Fibroblast of lung (primary cell): Measurements from ENCODE around the gene DNAI2. TPM values are rescaled to one million over a fixed set of nuclear protein-coding genes. Genes with fewer than 3 reads are reported as not detected.

Experiments
- DNase-seq, 2 donors: peaks; one replicate each; pipeline versions ENCODE4 v3.0.0 to v3.0.0-alpha.2; 2010; ENCODE audit warnings: low read depth in 2 of 2
- H2AFZ ChIP-seq: 2 replicates; pipeline ENCODE4 v1.5.1; 2012; ENCODE audit warnings: low read length, control low read depth, inconsistent platforms
- H3K27ac ChIP-seq: 2 replicates; pipeline ENCODE4 v1.5.1; 2011; ENCODE audit warnings: low read length, control low read depth; ENCODE audit not compliant: insufficient read depth
- H3K27me3 ChIP-seq: 2 replicates; pipeline ENCODE4 v1.5.1; 2011; ENCODE audit warnings: mild to moderate bottlenecking, low read length; ENCODE audit not compliant: control insufficient read depth, insufficient read depth
- H3K36me3 ChIP-seq: 2 replicates; pipeline ENCODE4 v1.5.1; 2011; ENCODE audit warnings: low read length; ENCODE audit not compliant: control insufficient read depth, insufficient read depth
- H3K4me1 ChIP-seq: 2 replicates; pipeline ENCODE4 v1.5.1; 2011; ENCODE audit warnings: low read length; ENCODE audit not compliant: control insufficient read depth, insufficient read depth; ENCODE audit errors: extremely low read depth
- H3K4me2 ChIP-seq: 2 replicates; pipeline ENCODE4 v1.5.1; 2011; ENCODE audit warnings: low read length, control low read depth; ENCODE audit not compliant: insufficient read depth; ENCODE audit errors: extremely low read depth
- H3K4me3 ChIP-seq, 4 experiments: fragments of 200-600 bp in 1 of 4; sonication (generic) in 1 of 4; replicated peaks in 1 of 4; 2 replicates each; pipeline ENCODE4 v1.5.1; 2011 to 2016; ENCODE audit warnings: low read length in 4 of 4, low read depth in 3 of 4, mild to moderate bottlenecking in 3 of 4, control low read depth in 2 of 4, inconsistent platforms in 1 of 4, mixed read lengths in 1 of 4; ENCODE audit not compliant: insufficient read depth in 1 of 4; ENCODE audit errors: control extremely low read depth in 1 of 4
- H3K79me2 ChIP-seq: 2 replicates; pipeline ENCODE4 v1.5.1; 2012; ENCODE audit warnings: mild to moderate bottlenecking, low read length, inconsistent platforms; ENCODE audit not compliant: control insufficient read depth, insufficient read depth
- H3K9ac ChIP-seq: 2 replicates; pipeline ENCODE4 v1.5.1; 2011; ENCODE audit warnings: mild to moderate bottlenecking, low read length, control low read depth; ENCODE audit not compliant: insufficient read depth
- H3K9me3 ChIP-seq: 2 replicates; pipeline ENCODE4 v1.5.1; 2012; ENCODE audit warnings: low read depth, low read length; ENCODE audit not compliant: control insufficient read depth, insufficient read depth
- H4K20me1 ChIP-seq: 2 replicates; pipeline ENCODE4 v1.5.1; 2011; ENCODE audit warnings: low read length; ENCODE audit not compliant: control insufficient read depth, insufficient read depth; ENCODE audit errors: extremely low read depth
- CTCF ChIP-seq, 2 donors: IDR thresholded peaks in 1 of 2; conservative IDR thresholded peaks in 1 of 2; 1 replicate in 1 of 2; 2 replicates in 1 of 2; pipeline ENCODE4 v1.5.1; 2011 to 2012; ENCODE audit warnings: low read length in 2 of 2, control low read depth in 1 of 2, inconsistent platforms in 1 of 2, low read depth in 1 of 2, mild to moderate bottlenecking in 1 of 2
- EZH2 ChIP-seq: IDR thresholded peaks from 2 replicates; pipeline ENCODE4 v1.5.1; 2012; ENCODE audit warnings: low read length, control low read depth, mild to moderate bottlenecking; ENCODE audit errors: missing control alignments
- polyA plus RNA-seq, 2 donors: library from polyadenylated mRNA; depleted of rRNA in 1 of 2; stranded (reverse) in 1 of 2; unstranded in 1 of 2; fragments of >200 nt; gene quantifications; 2 replicates each; pipeline ENCODE4 v1.2.1, GENCODE V29; 2011 to 2012; ENCODE audit warnings: missing spikeins in 1 of 2
- total RNA-seq: library from RNA; depleted of rRNA; stranded (reverse); fragments of >200 nt; gene quantifications from 2 replicates; pipeline ENCODE4 v1.2.1, GENCODE V29; 2014

DNAI2 gene
- total and polyA plus RNA-seq, 2 donors (not counting 1 experiment from before 2014, with no cell fraction given): not detected

DNA sequence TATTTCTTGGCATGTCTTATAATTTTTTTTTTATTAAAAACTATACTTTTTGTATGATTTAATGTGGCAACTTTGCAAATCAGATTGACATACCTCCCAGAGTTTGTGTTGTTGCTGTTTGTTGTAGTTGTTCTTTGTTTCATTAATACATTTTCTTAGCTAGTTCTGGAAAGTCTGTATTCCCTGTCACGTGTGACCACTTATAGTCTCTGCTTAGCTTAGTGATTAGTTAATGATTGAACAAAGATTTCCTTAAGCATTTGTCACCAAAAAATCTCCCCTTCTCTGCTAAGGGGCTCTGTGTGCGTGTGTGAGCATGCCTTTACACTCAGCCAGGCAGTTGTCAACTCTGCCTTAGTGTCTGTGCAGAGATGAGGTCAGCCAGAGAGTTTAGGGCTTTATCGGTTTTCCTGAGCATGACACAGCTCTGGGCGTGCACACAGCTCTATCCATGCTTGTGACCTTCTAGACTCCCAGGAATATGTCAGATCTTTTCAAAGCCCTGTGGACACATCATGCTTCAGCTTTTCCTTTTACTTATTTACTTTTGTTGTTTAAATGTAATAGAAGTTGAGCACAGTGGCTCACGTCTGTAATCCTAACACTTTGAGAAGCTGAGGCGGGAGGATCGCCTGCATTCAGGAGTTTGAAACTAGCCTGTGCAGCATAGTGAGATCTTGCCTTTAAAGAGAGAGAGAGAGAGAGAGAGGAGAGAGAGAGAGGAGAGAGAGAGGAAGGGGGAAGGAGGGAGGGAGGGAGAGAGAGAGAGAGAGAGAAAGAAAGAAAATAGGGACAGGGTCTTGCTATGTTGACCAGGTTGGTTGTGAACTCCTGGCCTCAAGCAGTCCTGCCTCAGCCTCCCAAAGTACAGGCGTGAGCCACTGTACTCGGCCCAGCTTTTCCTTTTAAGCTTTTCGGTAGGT, 21.9 kb downstream of the DNAI2 start:
- H3K27ac ChIP-seq: no peak overlapping the region
- TF ChIP-seq CTCF (conservative IDR thresholded peaks at IDR 0.05 in 1 of 2, IDR thresholded peaks at IDR 0.05 in 1 of 2; ENCODE audit: low read depth in 1 of 2, low read length in 2 of 2) (no peak), EZH2 (no peak)
- H3K27me3 ChIP-seq: no peaks in the 10 kb centered on the region
- H3K9me3 ChIP-seq: no peaks in the 10 kb centered on the region
- H2AFZ ChIP-seq: no peak overlapping the region
- no peak overlapping the region for H3K4me2 ChIP-seq
- H3K9ac ChIP-seq: no peak overlapping the region
- H4K20me1 ChIP-seq: no peaks in the 10 kb centered on the region
- DNase-seq: peak in 1 of 2 donors; percentile 43
- no peaks in the 10 kb centered on the region for H3K36me3 ChIP-seq
- H3K4me3 ChIP-seq: no peak overlapping the region
- no peaks in the 10 kb centered on the region for H3K4me1 ChIP-seq
- no peaks in the 10 kb centered on the region for H3K79me2 ChIP-seq

DNA sequence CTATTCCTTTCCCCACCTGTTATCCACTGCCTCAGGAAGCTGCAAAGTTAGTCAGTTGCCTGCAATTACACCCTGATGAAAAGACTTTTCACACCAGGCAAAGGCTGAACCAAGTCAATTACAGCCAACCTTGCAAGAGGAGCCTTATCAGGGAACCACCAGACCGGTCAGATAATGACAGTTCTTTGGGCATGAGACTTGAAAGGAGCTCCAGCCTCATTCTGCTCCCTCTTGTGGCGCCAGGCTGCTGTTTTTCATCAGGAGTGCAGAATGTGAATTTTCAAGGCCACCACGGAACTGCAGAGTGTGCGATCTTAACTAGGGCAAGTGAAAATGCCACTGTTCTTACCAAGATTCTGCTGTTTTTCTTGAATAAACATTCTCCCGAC, 22.5 kb downstream of the DNAI2 start:
- Histone ChIP-seq H3K9ac (no peak overlapping the region), H2AFZ (no peak overlapping the region), H3K27me3 (no peaks in the 10 kb centered on the region), H4K20me1 (no peaks in the 10 kb centered on the region), H3K4me3 (no peak overlapping the region), H3K4me1 (no peaks in the 10 kb centered on the region), H3K27ac (no peak overlapping the region), H3K36me3 (no peaks in the 10 kb centered on the region), H3K4me2 (no peak overlapping the region), H3K9me3 (no peaks in the 10 kb centered on the region), H3K79me2 (no peaks in the 10 kb centered on the region)
- peak; percentile 44 to 67 for DNase-seq
- no peak for TF ChIP-seq EZH2
- peak; percentile 55 to 67 for TF ChIP-seq CTCF (conservative IDR thresholded peaks at IDR 0.05 in 1 of 2, IDR thresholded peaks at IDR 0.05 in 1 of 2; ENCODE audit: low read depth in 1 of 2, low read length in 2 of 2)

- Histone ChIP-seq H3K4me1 (no peaks in the 10 kb centered on the region), H2AFZ (no peak overlapping the region), H3K36me3 (no peaks in the 10 kb centered on the region), H4K20me1 (no peaks in the 10 kb centered on the region), H3K9me3 (no peaks in the 10 kb centered on the region), H3K27ac (no peak overlapping the region), H3K4me3 (no peak overlapping the region), H3K4me2 (no peak overlapping the region), H3K79me2 (no peaks in the 10 kb centered on the region), H3K27me3 (no peaks in the 10 kb centered on the region), H3K9ac (no peak overlapping the region)
- DNase-seq: peak in 1 of 2 donors; percentile 7
- no peak for TF ChIP-seq EZH2
- no peak for TF ChIP-seq CTCF (conservative IDR thresholded peaks at IDR 0.05 in 1 of 2, IDR thresholded peaks at IDR 0.05 in 1 of 2; ENCODE audit: low read depth in 1 of 2, low read length in 2 of 2)
Observed at GRCh38 chr17:74297941-74298340, 23.9 kb downstream of the DNAI2 start.
